A549 treated with GW870086 at 1 μM for 4 hours (cell line): ENCODE results near the gene WDR35. TPM values are rescaled to one million over a fixed set of nuclear protein-coding genes. Genes with fewer than 3 reads are reported as not detected.

Source experiments
- total RNA-seq: library from RNA; stranded (reverse); fragments of 200-300 nt; extraction: Qiagen RNA extraction; gene quantifications from 5 replicates; pipeline ENCODE4 v1.2.3, GENCODE V29; 2022; ENCODE audit warnings: low read depth

Gene WDR35
- total RNA-seq = 12.1 to 18.5 TPM (median 15.9 TPM) in 5 replicates

DNA sequence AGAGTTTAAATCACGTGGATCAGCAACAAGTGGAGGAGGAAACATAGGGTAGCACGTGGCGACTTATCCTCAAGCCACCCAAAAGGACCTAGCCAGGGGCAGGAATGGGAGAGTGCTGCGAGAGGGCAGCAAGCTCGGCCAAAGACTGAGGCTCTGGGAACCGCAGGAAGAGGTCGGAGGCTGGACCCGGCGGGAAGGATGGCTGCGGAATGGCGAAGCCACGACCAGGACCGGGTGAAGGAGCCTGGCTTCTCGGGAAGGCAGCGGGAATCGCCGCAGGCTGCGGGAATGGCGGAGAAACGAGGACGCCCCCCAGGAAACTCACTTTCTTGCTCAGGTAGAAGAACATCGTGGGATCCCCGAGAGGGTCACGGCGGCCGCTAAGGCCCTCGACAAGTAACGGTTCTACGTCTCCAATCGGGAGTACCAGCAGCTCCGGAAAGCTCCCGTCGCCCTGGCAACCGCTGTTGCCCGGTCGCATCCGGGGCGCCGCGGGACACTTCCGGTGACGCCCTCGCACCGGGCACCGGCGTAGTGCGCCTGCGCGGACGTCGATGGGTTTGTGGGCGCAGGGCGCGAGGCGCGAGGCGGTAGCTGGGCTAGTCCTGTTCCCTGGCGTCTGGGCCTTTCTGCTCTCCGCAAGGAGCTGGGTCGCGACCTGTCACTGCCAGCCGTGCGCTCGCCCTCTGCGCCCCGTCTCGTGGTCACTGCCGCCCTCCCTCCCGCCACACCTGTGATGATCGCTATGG lies at the start of gene WDR35:
Gene WDR35, minus strand, starts transcription at position 439 of the 749 bp plus-strand sequence. Its CDS starts 90 bp downstream, at position 349.

DNA sequence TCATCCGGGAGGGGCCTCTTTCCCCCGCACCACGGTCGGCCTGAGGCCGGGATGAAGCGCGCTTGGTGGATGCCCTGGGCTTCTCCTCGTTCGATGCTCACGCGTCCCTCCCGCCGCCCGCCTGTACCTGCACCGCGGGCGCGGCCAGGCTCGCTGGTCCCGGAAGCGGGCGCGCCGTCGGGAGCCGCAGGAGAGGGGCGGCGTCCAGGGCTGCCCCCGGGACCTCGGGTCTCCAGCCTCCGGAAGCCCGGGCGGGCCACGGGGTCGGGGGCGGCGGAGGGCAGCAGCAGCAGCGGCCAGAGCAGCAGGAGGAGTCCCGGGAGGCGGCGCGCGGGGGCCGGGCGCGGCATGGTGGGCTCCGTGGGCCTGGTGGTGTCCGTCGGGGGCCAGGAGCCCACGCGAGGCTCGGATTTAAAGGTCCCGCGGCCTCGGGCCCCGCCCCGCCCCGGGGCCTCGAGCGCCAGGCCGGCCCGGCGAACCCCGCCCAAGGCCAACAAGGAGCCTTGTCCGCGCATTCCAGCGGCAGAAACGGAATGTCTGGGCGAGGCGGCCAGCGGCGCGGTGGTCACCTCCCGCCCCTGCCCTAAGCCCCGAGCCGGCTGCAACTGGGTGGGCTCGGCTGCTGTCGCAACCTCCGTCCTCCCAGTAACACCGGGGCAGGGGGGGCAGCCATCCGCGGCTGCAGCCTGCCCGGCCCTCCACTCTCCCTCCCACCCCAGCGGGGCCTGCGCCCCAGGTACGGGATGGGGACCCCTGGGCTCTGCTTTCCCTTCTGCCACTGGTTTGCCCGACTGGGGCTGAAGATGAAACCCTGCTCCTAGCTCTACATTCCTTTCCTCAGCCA lies 22.6 kb upstream of the WDR35 start, which contains the start of gene MATN3:
Gene MATN3, minus strand, starts transcription at position 387 of the 844 bp plus-strand sequence. Its CDS starts 37 bp downstream, at position 350.

GRCh38 chr2:19901442-19902215 lies 88.3 kb downstream of the WDR35 start, which contains the start of gene TTC32:
Gene TTC32, minus strand, starts transcription at chr2:19901983. Its CDS starts 129 bp downstream, at chr2:19901854.

Other genes starting within 250 kb of the WDR35 start
- 11.7 to 14.0 TPM (median 13.4 TPM) in 5 replicates for gene TTC32, start 88.1 kb downstream of the WDR35 start, total RNA-seq
- 11.4 to 19.0 TPM (median 17.5 TPM) in 5 replicates for gene MATN3, start 22.6 kb upstream of the WDR35 start, total RNA-seq
- 237 to 325 TPM (median 281 TPM) in 5 replicates for gene LAPTM4A, start 61.5 kb upstream of the WDR35 start, total RNA-seq
- gene SDC1, start 235.0 kb upstream of the WDR35 start, total RNA-seq = 161 to 208 TPM (median 194 TPM) in 5 replicates